ACC112 (cell line): ENCODE results near the gene CTTNBP2NL.
"Not testable (repeated sequence)": the region's sequence is repeated elsewhere in the genome, so short reads cannot be mapped to it uniquely, and the experiment has no call there.

Experiments
- H2AFZ ChIP-seq: fragments of 200-600 bp; sonication (generic); one replicate; pipeline ENCODE4 v1.6.0; 2017; ENCODE audit warnings: antibody characterized with exemption, low read length; ENCODE audit not compliant: unreplicated experiment
- H3K27ac ChIP-seq: fragments of 200-600 bp; sonication (generic); 2 replicates; pipeline ENCODE4 v1.5.1; 2014; ENCODE audit warnings: low read depth, mild to moderate bottlenecking, antibody characterized with exemption, low read length, moderate library complexity
- H3K27me3 ChIP-seq: fragments of 200-600 bp; sonication (generic); 2 replicates; pipeline ENCODE4 v1.6.1; 2014; ENCODE audit warnings: mild to moderate bottlenecking, antibody characterized with exemption, low read length, moderate library complexity, mixed read lengths; ENCODE audit not compliant: insufficient read depth
- H3K36me3 ChIP-seq: fragments of 200-600 bp; sonication (generic); 2 replicates; pipeline ENCODE4 v1.6.1; 2016; ENCODE audit warnings: mild to moderate bottlenecking, antibody characterized with exemption, low read length, moderate library complexity, mixed read lengths; ENCODE audit not compliant: insufficient read depth
- H3K4me1 ChIP-seq: fragments of 200-600 bp; sonication (generic); one replicate; pipeline ENCODE4 v1.6.1; 2016; ENCODE audit warnings: low read length, mixed read lengths; ENCODE audit not compliant: insufficient read depth, unreplicated experiment, control insufficient read depth
- H3K4me3 ChIP-seq: fragments of 200-600 bp; sonication (generic); 2 replicates; pipeline ENCODE4 v1.5.1; 2014; ENCODE audit warnings: mild to moderate bottlenecking, low read depth, low read length
- H3K79me2 ChIP-seq: fragments of 200-600 bp; sonication (generic); one replicate; pipeline ENCODE4 v1.6.0; 2016; ENCODE audit warnings: low read length; ENCODE audit not compliant: control insufficient read depth, unreplicated experiment, insufficient read depth

Gene CTTNBP2NL

GRCh38 chr1:112446411-112446810 lies 50.4 kb downstream of the CTTNBP2NL start:
- Histone ChIP-seq H3K36me3 (peaks cover 4% of the 10 kb centered on the region; the same call in 1 of the 2 replicates), H3K79me2 (peaks cover 15% of the 10 kb centered on the region), H3K4me1 (peaks cover 40% of the 10 kb centered on the region), H2AFZ (no peak overlapping the region), H3K4me3 (no peak overlapping the region), H3K27ac (no peak overlapping the region), H3K27me3 (no peaks in the 10 kb centered on the region)

- Histone ChIP-seq H2AFZ (no peak overlapping the region), H3K27me3 (no peaks in the 10 kb centered on the region), H3K36me3 (peaks cover 6% of the 10 kb centered on the region), H3K27ac (no peak overlapping the region), H3K4me3 (no peak overlapping the region), H3K79me2 (peaks cover 12% of the 10 kb centered on the region), H3K4me1 (peaks cover 38% of the 10 kb centered on the region)
These were observed 53.1 kb downstream of the CTTNBP2NL start for GRCh38 chr1:112448904-112449629.

GRCh38 chr1:112449630-112449983 lies 53.6 kb downstream of the CTTNBP2NL start:
- H2AFZ ChIP-seq = no peak overlapping the region
- peaks cover 12% of the 10 kb centered on the region for H3K79me2 ChIP-seq
- peaks cover 12% of the 10 kb centered on the region for H3K36me3 ChIP-seq
- no peak overlapping the region for H3K27ac ChIP-seq
- H3K4me1 ChIP-seq = peaks cover 36% of the 10 kb centered on the region
- H3K4me3 ChIP-seq = no peak overlapping the region
- no peaks in the 10 kb centered on the region for H3K27me3 ChIP-seq

DNA sequence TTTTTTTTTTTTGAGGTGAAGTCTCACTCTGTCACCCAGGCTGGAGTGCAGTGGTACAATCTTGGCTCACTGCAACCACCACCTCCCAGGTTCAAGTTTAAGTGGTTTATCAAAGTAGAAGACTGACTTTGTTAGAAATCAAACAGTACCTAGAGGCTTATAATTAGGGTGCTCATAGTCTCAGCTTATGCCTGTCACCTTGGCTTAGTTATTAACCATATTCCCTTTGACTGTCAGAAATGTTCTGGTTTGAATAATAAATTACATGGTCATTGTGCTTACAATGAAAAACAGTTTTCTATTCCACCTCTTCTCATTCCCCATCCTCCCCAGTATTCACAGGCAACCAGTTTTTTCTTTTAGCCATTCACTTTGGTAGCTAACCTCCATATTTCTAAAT lies 54.8 kb downstream of the CTTNBP2NL start:
- Histone ChIP-seq H3K4me3 (no peak overlapping the region), H2AFZ (no peak overlapping the region), H3K27ac (no peak overlapping the region), H3K36me3 (peaks cover 19% of the 10 kb centered on the region), H3K27me3 (no peaks in the 10 kb centered on the region), H3K4me1 (peaks cover 24% of the 10 kb centered on the region), H3K79me2 (peaks cover 5% of the 10 kb centered on the region)

DNA sequence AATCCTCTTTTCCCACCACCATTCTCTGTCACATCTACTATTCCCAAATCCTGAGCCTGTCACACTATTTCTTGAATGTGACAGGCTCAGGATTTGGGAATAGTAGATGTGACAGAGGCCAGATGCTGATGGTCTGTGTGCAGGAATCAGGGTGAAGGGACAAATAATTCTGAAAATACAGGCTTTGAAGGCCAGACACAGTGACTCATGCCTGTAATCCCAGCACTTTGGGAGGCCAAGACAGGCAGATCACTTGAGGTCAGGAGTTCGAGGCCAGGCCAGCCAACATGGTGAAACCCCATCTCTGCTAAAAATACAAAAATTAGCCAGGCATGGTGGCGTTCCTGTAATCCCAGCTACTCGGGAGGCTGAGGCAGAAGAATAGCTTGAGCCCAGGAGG lies 55.3 kb downstream of the CTTNBP2NL start:
- not testable (repeated sequence) for H2AFZ ChIP-seq, H3K27ac ChIP-seq, H3K79me2 ChIP-seq, H3K27me3 ChIP-seq, H3K4me3 ChIP-seq
- Histone ChIP-seq H3K36me3 (peaks cover 24% of the 10 kb centered on the region), H3K4me1 (peaks cover 19% of the 10 kb centered on the region)

- H3K27ac ChIP-seq = no peak overlapping the region
- peaks cover 6% of the 10 kb centered on the region for H3K79me2 ChIP-seq
- peaks cover 36% of the 10 kb centered on the region for H3K36me3 ChIP-seq
These were observed 57.9 kb downstream of the CTTNBP2NL start for GRCh38 chr1:112453876-112454275.

DNA sequence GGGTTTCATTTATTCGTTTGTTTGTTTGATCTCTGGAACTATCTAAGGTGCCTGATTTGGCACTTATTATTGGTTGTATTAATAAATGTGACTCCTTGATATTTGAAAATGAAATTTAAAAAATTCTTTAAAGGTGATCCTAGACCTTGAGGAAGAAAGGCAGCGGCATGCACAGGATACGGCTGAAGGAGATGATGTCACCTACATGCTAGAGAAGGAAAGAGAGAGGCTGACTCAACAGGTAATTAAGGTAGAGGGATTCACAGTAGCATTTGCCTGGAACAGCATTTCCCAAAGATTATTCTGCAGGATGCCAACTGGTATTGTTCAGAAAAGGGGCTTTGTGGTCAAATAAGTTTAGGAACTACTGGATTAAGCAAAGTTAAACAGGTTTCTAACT lies 58.3 kb downstream of the CTTNBP2NL start:
- no peak overlapping the region for H3K27ac ChIP-seq
- peaks cover 39% of the 10 kb centered on the region for H3K4me1 ChIP-seq
- H3K27me3 ChIP-seq = no peaks in the 10 kb centered on the region
- H3K79me2 ChIP-seq = peaks cover 6% of the 10 kb centered on the region
- H3K4me3 ChIP-seq = no peak overlapping the region
- no peak overlapping the region for H2AFZ ChIP-seq
- H3K36me3 ChIP-seq = peaks cover 32% of the 10 kb centered on the region

More at GRCh38 chr1:112453876-112454275, 57.9 kb downstream of the CTTNBP2NL start:
- Histone ChIP-seq H3K4me1 (peaks cover 42% of the 10 kb centered on the region), H2AFZ (no peak overlapping the region), H3K4me3 (no peak overlapping the region), H3K27me3 (no peaks in the 10 kb centered on the region)

- no peak overlapping the region for H2AFZ ChIP-seq
- H3K27me3 ChIP-seq = no peaks in the 10 kb centered on the region
- H3K4me3 ChIP-seq = peak overlapping the region; percentile 39; the same call in 1 of the 2 replicates
- peaks cover 49% of the 10 kb centered on the region for H3K4me1 ChIP-seq
- H3K79me2 ChIP-seq = peaks cover 6% of the 10 kb centered on the region
- H3K27ac ChIP-seq = peak overlapping the region; percentile 86
- peaks cover 32% of the 10 kb centered on the region for H3K36me3 ChIP-seq
These were observed 61.2 kb downstream of the CTTNBP2NL start for GRCh38 chr1:112457241-112457640.

DNA sequence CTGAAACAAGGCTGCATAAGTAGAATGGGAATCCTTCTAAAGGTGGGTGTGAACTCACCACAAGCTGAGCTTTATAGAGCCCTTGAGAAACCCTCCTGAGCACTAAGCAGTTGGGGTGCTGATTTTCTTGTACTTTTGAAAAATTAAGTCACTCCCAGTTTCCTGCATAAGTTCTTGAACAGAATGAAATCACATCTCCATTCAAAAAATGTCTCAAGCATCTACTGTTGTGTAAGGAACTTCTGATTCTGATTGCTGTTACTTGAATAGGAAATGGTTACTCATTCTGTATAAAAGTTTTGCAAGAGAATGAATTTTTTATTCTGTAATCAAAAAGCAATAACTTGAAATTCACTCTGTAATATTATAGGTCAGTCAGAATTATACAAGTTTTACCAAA lies 61.9 kb downstream of the CTTNBP2NL start:
- peaks cover 32% of the 10 kb centered on the region for H3K36me3 ChIP-seq
- H3K79me2 ChIP-seq = peaks cover 6% of the 10 kb centered on the region
- H3K27me3 ChIP-seq = no peaks in the 10 kb centered on the region
- peaks cover 49% of the 10 kb centered on the region for H3K4me1 ChIP-seq
- no peak overlapping the region for H2AFZ ChIP-seq
- H3K27ac ChIP-seq = peak overlapping the region; percentile 86
- peak overlapping the region; percentile 39; the same call in 1 of the 2 replicates for H3K4me3 ChIP-seq

- peaks cover 32% of the 10 kb centered on the region for H3K36me3 ChIP-seq
- H3K4me1 ChIP-seq = peaks cover 49% of the 10 kb centered on the region
- H2AFZ ChIP-seq = no peak overlapping the region
- H3K27me3 ChIP-seq = no peaks in the 10 kb centered on the region
- peaks cover 6% of the 10 kb centered on the region for H3K79me2 ChIP-seq
- H3K4me3 ChIP-seq = no peak overlapping the region
- H3K27ac ChIP-seq = peak overlapping the region; percentile 86
These were observed 62.7 kb downstream of the CTTNBP2NL start for GRCh38 chr1:112458756-112459155.

- peaks cover 3% of the 10 kb centered on the region for H3K79me2 ChIP-seq
- peaks cover 19% of the 10 kb centered on the region for H3K36me3 ChIP-seq
- no peaks in the 10 kb centered on the region for H3K27me3 ChIP-seq
- 0 out of 2 replicates have a peak overlapping the region, but pooled peaks have one; percentile 21 for H3K27ac ChIP-seq
- no peak overlapping the region for H3K4me3 ChIP-seq
- H3K4me1 ChIP-seq = peaks cover 60% of the 10 kb centered on the region
- H2AFZ ChIP-seq = no peak overlapping the region
These were observed 64.6 kb downstream of the CTTNBP2NL start for GRCh38 chr1:112460615-112461014.
